ENCODE measurements around the gene CIT. TPM values are rescaled to one million over a fixed set of nuclear protein-coding genes. Genes with fewer than 3 reads are reported as not detected.

CIT gene
- total RNA-seq, 2 donors from 2014 or later, result 0.95 to 2.3 TPM

DNA sequence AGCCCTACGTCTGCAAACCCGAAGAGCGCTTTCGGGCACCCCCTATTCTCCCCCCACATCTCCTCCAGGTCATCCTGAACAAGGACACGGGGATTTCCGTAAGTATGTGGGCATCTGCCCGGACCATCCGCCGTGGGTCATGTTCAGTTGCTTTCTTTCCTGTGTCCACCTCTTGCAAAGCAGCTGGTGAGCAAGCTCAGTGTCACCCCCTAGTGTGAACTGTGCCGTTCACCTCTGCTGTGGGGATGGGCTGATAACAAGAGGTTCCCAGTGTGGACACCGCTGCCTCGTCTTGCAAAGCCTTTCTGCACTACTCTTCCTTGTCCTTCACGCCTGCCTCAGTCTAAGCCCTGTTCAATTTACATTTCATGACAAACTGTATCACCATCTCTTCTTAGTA lies 200.5 kb downstream of the CIT start:
- Histone ChIP-seq H3K9me3 (no peaks in the 10 kb centered on the region), H3K27me3 (replicated peaks; ENCODE audit: insufficient read depth) (no peaks in the 10 kb centered on the region), H3K36me3 (peaks cover 71% of the 10 kb centered on the region), H3K4me1 (ENCODE audit: control insufficient read depth in 1 of 2, low read depth in 2 of 2) (no peaks in the 10 kb centered on the region), H3K27ac (no peak overlapping the region), H3K4me3 (no peak overlapping the region)
- DNase-seq (ENCODE audit: low spot score) (no peak), ATAC-seq (ENCODE audit: insufficient number of reproducible peaks, low FRiP score, low read depth) (no peak)
- no peak for TF ChIP-seq CTCF (IDR thresholded peaks at IDR 0.05)

- TF ChIP-seq CTCF (IDR thresholded peaks at IDR 0.05), result no peak
- ATAC-seq (ENCODE audit: insufficient number of reproducible peaks, low FRiP score, low read depth), result no peak
These were observed 201.1 kb downstream of the CIT start for GRCh38 chr12:119676022-119676421.

DNA sequence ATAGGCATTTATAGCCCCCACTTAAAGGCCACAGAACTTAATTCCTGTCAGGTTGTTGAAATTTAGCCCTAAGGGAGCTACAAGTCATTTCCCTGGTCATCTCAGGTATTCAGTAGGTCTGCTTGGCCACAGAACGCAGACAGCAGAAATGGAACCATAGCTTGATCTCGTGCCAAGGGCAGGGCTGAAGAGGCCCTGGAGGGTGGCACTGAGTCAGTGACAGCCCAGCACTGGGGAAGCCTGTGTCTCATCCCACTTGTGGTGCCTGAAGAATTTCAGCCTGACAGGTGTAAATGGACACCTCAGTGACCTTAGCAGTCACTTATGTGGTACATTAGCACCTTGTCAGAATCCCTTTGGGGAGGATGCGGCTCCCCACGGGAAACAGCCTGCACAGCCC lies 202.6 kb downstream of the CIT start:
- Histone ChIP-seq H3K27me3 (replicated peaks; ENCODE audit: insufficient read depth) (no peaks in the 10 kb centered on the region), H3K4me3 (no peak overlapping the region), H3K27ac (peak overlapping the region in 1 of 2 donors; percentile 19), H3K4me1 (ENCODE audit: control insufficient read depth in 1 of 2, low read depth in 2 of 2) (peaks cover 0 to 10% of the 10 kb centered on the region in 2 donors), H3K9me3 (no peaks in the 10 kb centered on the region), H3K36me3 (peaks cover 57% of the 10 kb centered on the region)
- no peak for TF ChIP-seq CTCF (IDR thresholded peaks at IDR 0.05)
- no peak for DNase-seq (ENCODE audit: low spot score)
- ATAC-seq (ENCODE audit: insufficient number of reproducible peaks, low FRiP score, low read depth), result no peak

More at GRCh38 chr12:119676022-119676421, 201.1 kb downstream of the CIT start:
- Histone ChIP-seq H3K27ac (no peak overlapping the region), H3K9me3 (no peaks in the 10 kb centered on the region), H3K27me3 (replicated peaks; ENCODE audit: insufficient read depth) (no peaks in the 10 kb centered on the region), H3K4me1 (ENCODE audit: control insufficient read depth in 1 of 2, low read depth in 2 of 2) (no peaks in the 10 kb centered on the region), H3K36me3 (peaks cover 72% of the 10 kb centered on the region), H3K4me3 (no peak overlapping the region)
- no peak for DNase-seq (ENCODE audit: low spot score)

DNA sequence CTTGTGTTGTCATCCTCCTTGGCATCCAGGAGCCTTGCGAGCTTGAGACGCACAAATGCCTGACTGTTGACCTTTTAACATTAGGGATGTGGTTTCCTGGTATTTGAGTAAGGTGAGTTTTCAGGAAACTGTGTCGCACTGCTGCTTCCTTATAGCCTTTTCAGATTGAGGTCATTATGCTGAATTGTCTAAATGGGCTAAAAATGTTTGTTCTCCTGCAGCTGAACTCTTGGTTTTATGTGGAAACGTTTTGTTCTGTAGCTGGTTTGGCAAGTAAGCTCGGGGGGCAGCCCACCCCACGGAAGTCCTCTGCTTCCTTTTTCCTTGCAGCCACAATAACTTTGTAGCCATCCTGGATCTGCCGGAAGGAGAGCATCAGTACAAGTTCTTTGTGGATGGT lies 203.5 kb downstream of the CIT start:
- DNase-seq (ENCODE audit: low spot score) (no peak), ATAC-seq (ENCODE audit: insufficient number of reproducible peaks, low FRiP score, low read depth) (no peak)
- TF ChIP-seq CTCF (IDR thresholded peaks at IDR 0.05), result no peak
- H3K36me3 ChIP-seq, result peaks cover 52% of the 10 kb centered on the region
- peaks cover 0 to 12% of the 10 kb centered on the region in 2 donors for H3K4me1 ChIP-seq (ENCODE audit: control insufficient read depth in 1 of 2, low read depth in 2 of 2)
- H3K27me3 ChIP-seq (replicated peaks; ENCODE audit: insufficient read depth), result no peaks in the 10 kb centered on the region
- peak overlapping the region in 1 of 2 donors; percentile 38 for H3K27ac ChIP-seq
- H3K9me3 ChIP-seq, result no peaks in the 10 kb centered on the region
- no peak overlapping the region for H3K4me3 ChIP-seq

- H3K36me3 ChIP-seq, result peaks cover 48% of the 10 kb centered on the region
- no peak for TF ChIP-seq CTCF (IDR thresholded peaks at IDR 0.05)
- no peak for ATAC-seq (ENCODE audit: insufficient number of reproducible peaks, low FRiP score, low read depth)
These were observed 204.9 kb downstream of the CIT start for GRCh38 chr12:119672194-119672593.

More at GRCh38 chr12:119672194-119672593, 204.9 kb downstream of the CIT start:
- Histone ChIP-seq H3K27me3 (replicated peaks; ENCODE audit: insufficient read depth) (no peaks in the 10 kb centered on the region), H3K27ac (no peak overlapping the region), H3K4me3 (no peak overlapping the region), H3K9me3 (no peaks in the 10 kb centered on the region), H3K4me1 (ENCODE audit: control insufficient read depth in 1 of 2, low read depth in 2 of 2) (peaks cover 2 to 15% of the 10 kb centered on the region in 2 donors)
- no peak for DNase-seq (ENCODE audit: low spot score)
